Fibroblast of gingiva (primary cell): Measurements from ENCODE around the gene LILRA1.
"Not testable (repeated sequence)": the region's sequence is repeated elsewhere in the genome, so short reads cannot be mapped to it uniquely, and the experiment has no call there.

ENCODE experiments used
- DNase-seq: peaks from one replicate; pipeline ENCODE4 v3.0.0-alpha.2; 2011; ENCODE audit warnings: low read depth

The LILRA1 gene

GRCh38 chr19:54593445-54593844 lies at the start of gene LILRA1:
Gene LILRA1, plus strand, starts transcription at chr19:54593632. Its CDS starts 613 bp downstream, at chr19:54594245.
- DNase-seq, result not testable (repeated sequence)

DNA sequence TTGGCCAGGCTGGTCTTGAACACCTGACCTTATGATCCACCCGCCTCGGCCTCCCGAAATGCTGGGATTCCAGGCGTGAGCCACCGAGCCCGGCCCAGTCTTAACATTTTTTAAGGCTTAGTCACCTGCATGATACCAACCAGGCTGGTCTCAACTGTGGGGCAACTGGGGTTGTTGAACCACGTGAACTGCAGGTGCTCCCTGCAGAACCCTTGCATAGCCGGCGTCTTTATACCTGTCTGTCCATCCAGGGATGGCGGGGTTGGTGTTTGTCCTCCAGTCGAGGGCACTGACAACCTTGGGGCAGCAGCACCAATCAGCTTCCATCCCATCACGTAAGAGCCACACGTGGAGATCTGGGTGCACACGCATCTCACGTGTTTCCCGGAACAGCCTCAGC lies 44.6 kb upstream of the LILRA1 start:
- no peak for DNase-seq

DNA sequence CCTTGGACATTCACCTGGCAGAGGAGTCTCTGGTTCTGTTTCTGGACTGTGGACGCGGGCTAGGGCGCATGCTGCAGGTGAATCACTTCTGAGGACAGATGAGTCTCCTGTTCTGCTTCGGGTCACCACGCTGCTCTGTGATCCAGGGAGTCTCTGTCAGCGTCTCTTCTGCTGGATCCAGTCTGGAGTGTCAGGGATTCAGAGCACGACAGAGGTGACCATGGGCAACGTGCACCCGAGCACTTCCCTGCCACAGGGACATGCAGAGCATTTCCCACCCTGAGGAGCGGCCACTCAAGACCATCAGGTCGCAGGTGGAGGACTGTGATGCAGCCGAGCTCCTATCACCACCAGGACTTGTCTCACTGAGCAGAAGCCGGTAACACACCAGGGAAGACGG lies 44.2 kb upstream of the LILRA1 start:
- no peak for DNase-seq

- no peak for DNase-seq
These were observed 42.1 kb upstream of the LILRA1 start for GRCh38 chr19:54551293-54551692.

GRCh38 chr19:54551950-54552912 lies 41.2 kb upstream of the LILRA1 start:
- DNase-seq, result no peak

- DNase-seq, result no peak
These were observed 40.5 kb upstream of the LILRA1 start for GRCh38 chr19:54552913-54553310.

- no peak for DNase-seq
These were observed 39.4 kb upstream of the LILRA1 start for GRCh38 chr19:54554006-54554405.

DNA sequence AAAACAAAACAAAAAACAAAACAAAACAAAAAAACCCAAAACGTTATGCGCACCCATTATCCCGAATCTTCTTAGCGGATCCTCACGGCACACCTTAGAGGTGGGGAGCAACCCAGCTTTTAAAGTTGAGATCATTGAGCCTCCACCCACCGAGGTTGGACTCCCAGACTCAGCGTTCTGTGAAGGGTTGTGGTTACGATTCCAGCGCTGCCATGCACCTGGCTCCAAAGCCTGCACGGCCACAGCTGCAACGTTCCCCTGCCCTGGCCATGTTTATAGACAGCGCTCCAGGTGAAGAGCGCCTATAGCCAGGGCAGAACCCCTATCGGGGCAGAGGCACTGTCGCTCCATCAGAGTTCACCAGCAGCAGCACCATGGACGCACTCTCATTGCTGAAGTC lies 38.5 kb upstream of the LILRA1 start:
- no peak for DNase-seq

- no peak for DNase-seq
These were observed 37.2 kb upstream of the LILRA1 start for GRCh38 chr19:54556194-54556593.

- no peak for DNase-seq
These were observed 35.1 kb upstream of the LILRA1 start for GRCh38 chr19:54558339-54558738.

DNA sequence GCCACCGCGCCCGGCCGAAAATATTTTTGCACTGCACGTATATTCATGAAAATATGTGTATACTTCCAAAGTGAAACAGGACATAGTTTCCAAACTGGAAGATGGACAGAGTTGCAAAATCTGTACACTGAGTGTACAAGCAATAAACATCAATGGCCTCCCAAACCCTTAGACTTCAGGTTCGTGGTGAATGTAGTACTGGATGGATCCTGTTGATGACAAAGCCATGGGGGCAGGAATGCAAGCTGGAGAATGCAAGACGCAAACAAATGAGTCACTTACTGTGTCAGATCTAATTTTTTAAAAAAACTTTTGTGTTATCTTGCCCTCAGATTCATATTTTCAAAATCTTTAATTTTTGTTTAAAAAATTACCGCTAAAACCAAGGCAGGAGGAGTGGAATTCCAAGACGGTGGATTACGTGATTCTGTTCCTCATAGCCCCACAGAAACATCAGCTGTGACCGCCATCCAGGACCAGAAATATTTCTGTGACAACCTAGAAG lies 32.5 kb upstream of the LILRA1 start:
- DNase-seq, result no peak

- DNase-seq, result no peak
These were observed 31.6 kb upstream of the LILRA1 start for GRCh38 chr19:54561840-54562239.

DNA sequence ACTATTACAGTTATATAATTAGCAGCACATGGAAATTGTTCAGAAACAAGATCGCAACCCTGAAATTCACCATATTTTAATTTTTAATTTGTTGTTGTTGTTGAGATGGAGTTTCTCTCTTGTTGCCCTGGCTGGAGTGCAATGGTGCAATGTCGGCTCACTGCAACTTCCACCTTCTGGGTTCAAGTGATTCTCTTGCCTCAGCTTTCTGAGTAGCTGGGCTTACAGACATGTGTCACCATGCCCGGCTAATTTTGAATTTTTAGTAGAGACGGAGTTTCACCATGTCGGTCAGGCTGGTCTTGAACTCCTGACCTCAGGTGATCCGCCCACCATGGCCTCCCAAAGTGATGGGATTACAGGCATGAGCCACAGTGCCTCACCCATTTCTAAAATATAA lies 30.2 kb upstream of the LILRA1 start:
- not testable (repeated sequence) for DNase-seq

- DNase-seq, result no peak
These were observed 23.1 kb upstream of the LILRA1 start for GRCh38 chr19:54570316-54570715.

GRCh38 chr19:54571715-54572615 lies 21.5 kb upstream of the LILRA1 start:
- DNase-seq, result not testable (repeated sequence)

- DNase-seq, result no peak
These were observed 20.6 kb upstream of the LILRA1 start for GRCh38 chr19:54572696-54573311.

- no peak for DNase-seq
These were observed 20.0 kb upstream of the LILRA1 start, which contains the start of gene LILRA2 for GRCh38 chr19:54573330-54573872. Gene LILRA2, plus strand, starts transcription at chr19:54573790. Its CDS starts 89 bp downstream, at chr19:54573879.

GRCh38 chr19:54574051-54574450 lies 19.4 kb upstream of the LILRA1 start:
- DNase-seq, result no peak

GRCh38 chr19:54574527-54575056 lies 18.8 kb upstream of the LILRA1 start:
- DNase-seq, result no peak

GRCh38 chr19:54575205-54575604 lies 18.2 kb upstream of the LILRA1 start:
- DNase-seq, result not testable (repeated sequence)

DNA sequence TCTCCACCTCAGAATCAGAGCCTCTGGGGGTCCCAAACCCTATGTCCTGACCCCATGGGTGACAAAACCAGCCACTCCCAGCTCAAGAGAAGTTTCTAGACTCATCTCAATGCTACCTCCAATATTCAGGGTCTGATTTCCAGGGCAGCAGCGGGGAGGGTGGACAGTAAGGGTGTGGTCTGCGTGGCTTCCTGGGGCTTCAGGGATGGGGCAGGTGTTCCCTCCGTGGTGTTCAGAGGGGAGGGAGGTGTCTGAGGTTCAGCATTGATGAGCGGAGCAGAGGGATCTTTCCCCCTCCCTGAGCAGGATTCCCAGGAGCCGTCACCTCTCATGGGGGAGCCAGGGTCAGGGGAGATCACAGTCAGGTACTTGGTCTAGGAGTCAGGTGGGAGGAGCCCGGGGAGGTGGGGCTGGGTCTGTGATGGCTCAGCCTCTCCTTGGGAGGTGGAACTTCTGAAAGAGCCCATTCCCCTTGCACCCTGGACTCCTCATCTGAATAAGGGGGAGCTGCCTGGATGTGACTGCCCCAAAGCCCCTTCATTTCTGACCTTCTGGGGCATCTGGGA lies 16.9 kb upstream of the LILRA1 start:
- no peak for DNase-seq
